ENCODE results near the gene G0S2. TPM values are rescaled to one million over a fixed set of nuclear protein-coding genes. Genes with fewer than 3 reads are reported as not detected.

The G0S2 gene
- total and polyA plus RNA-seq, 10 of the 15 experiments (the other 5 are each of a cell fraction or from before 2014, with no cell fraction given), result 0.07 to 0.51 (median 0.23) TPM

- ChIA-PET SMC1A (ENCODE audit: uncharacterized antibody, unreplicated experiment) (interaction anchor here (0.6 to 4.1 kb wide), 20 partner anchors 8 to 75 kb away, joined by 3 to 22 read pairs (median 4); partner anchors contain the start of gene LAMB3), RAD21 (ENCODE audit: unreplicated experiment) (interaction anchor here (0.7 to 2.8 kb wide), 7 partner anchors 9 to 44 kb away, joined by 3 to 13 read pairs (median 5); partner anchors contain the start of genes G0S2 and LAMB3), CTCF (interaction anchor here (0.6 to 3.6 kb wide), 13 partner anchors 9 to 127 kb away, joined by 3 to 15 read pairs (median 4); partner anchors contain the start of gene G0S2), POLR2A (interaction anchor here (0.7 to 2.5 kb wide), 2 partner anchors 9 to 13 kb away, joined by 3 to 8 read pairs; no protein-coding TSS in a partner anchor)
- ATAC-seq (no peak), FAIRE-seq (no peak), DNase-seq (ENCODE audit: low read depth, low spot score) (no peak)
- BruUV-seq (replicated peaks), result no TSS peak
- intact Hi-C loops (cut with micrococcal nuclease; ENCODE audit: unreplicated experiment), result no loop called here
- Histone ChIP-seq H3K27ac (ENCODE audit: control insufficient read depth, insufficient read depth) (no peak overlapping the region), H2AFZ (ENCODE audit: control insufficient read depth, low read depth, low read length) (no peak overlapping the region), H3K9me3 (replicated peaks; ENCODE audit: control insufficient read depth, insufficient read depth, low read length) (no peaks in the 10 kb centered on the region), H4K20me1 (ENCODE audit: control insufficient read depth, insufficient read depth) (no peaks in the 10 kb centered on the region), H3K9ac (ENCODE audit: control insufficient read depth, insufficient read depth, low read length) (no peak overlapping the region), H3K4me1 (ENCODE audit: control insufficient read depth, insufficient read depth, low read length) (no peaks in the 10 kb centered on the region), H3K36me3 (ENCODE audit: control insufficient read depth in 2 of 2, insufficient read depth in 2 of 2, low read length in 1 of 2) (no peaks in the 10 kb centered on the region), H3K79me2 (ENCODE audit: control insufficient read depth, insufficient read depth, low read length) (no peaks in the 10 kb centered on the region), H3K4me2 (ENCODE audit: control insufficient read depth, insufficient read depth) (no peak overlapping the region), H3K27me3 (replicated peaks in 1 of 2; ENCODE audit: control insufficient read depth in 2 of 2, insufficient read depth in 2 of 2, low read length in 1 of 2) (no peaks in the 10 kb centered on the region; a peak in 2 of 4 replicates), H3K4me3 (no peak overlapping the region)
- TF ChIP-seq HSF1 (IDR thresholded peaks at IDR 0.05; ENCODE audit: low read depth, low read length), result no peak
- TF ChIP-seq CBFB (IDR thresholded peaks at IDR 0.05; ENCODE audit: low read depth), result no peak
- TF ChIP-seq DPF2 (IDR thresholded peaks at IDR 0.05), result no peak
- TF ChIP-seq BCL11A (IDR thresholded peaks at IDR 0.05; ENCODE audit: low read depth, low read length), result no peak
- TF ChIP-seq MEF2A (IDR thresholded peaks at IDR 0.05; ENCODE audit: insufficient read depth, low read depth, low read length), result no peak
- no peak for TF ChIP-seq SIN3A (IDR thresholded peaks at IDR 0.05; ENCODE audit: low read depth, low read length)
- TF ChIP-seq, protein P1, sequence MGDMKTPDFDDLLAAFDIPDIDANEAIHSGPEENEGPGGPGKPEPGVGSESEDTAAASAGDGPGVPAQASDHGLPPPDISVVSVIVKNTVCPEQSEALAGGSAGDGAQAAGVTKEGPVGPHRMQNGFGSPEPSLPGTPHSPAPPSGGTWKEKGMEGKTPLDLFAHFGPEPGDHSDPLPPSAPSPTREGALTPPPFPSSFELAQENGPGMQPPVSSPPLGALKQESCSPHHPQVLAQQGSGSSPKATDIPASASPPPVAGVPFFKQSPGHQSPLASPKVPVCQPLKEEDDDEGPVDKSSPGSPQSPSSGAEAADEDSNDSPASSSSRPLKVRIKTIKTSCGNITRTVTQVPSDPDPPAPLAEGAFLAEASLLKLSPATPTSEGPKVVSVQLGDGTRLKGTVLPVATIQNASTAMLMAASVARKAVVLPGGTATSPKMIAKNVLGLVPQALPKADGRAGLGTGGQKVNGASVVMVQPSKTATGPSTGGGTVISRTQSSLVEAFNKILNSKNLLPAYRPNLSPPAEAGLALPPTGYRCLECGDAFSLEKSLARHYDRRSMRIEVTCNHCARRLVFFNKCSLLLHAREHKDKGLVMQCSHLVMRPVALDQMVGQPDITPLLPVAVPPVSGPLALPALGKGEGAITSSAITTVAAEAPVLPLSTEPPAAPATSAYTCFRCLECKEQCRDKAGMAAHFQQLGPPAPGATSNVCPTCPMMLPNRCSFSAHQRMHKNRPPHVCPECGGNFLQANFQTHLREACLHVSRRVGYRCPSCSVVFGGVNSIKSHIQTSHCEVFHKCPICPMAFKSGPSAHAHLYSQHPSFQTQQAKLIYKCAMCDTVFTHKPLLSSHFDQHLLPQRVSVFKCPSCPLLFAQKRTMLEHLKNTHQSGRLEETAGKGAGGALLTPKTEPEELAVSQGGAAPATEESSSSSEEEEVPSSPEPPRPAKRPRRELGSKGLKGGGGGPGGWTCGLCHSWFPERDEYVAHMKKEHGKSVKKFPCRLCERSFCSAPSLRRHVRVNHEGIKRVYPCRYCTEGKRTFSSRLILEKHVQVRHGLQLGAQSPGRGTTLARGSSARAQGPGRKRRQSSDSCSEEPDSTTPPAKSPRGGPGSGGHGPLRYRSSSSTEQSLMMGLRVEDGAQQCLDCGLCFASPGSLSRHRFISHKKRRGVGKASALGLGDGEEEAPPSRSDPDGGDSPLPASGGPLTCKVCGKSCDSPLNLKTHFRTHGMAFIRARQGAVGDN (IDR thresholded peaks at IDR 0.05), result no peak
- no peak for TF ChIP-seq NKRF (conservative IDR thresholded peaks at IDR 0.05)
- no peak for TF ChIP-seq NR2C2 (IDR thresholded peaks at IDR 0.05; ENCODE audit: borderline replicate concordance, control insufficient read depth, insufficient read length, low read depth)
- 50% methylated on average over 5 of the region's 5 CpGs for WGBS (ENCODE audit: insufficient coverage, insufficient replicate concordance, low lambda C conversion rate, missing lambda C conversion rate)
- in situ Hi-C loops (cut with MboI), result no loop called here
These were observed 33.4 kb upstream of the G0S2 start for GRCh38 chr1:209641832-209642172.

All from GM12878 (cell line).